CD4-positive, alpha-beta T cell treated with Interleukin-2 at 100 ng/mL for 4 hours (primary cell): ENCODE measurements around the gene NUP54.

Experiments
- DNase-seq: peaks from one replicate; pipeline ENCODE4 v3.0.0-alpha.2; 2020; ENCODE audit warnings: low spot score

NUP54 gene

DNA sequence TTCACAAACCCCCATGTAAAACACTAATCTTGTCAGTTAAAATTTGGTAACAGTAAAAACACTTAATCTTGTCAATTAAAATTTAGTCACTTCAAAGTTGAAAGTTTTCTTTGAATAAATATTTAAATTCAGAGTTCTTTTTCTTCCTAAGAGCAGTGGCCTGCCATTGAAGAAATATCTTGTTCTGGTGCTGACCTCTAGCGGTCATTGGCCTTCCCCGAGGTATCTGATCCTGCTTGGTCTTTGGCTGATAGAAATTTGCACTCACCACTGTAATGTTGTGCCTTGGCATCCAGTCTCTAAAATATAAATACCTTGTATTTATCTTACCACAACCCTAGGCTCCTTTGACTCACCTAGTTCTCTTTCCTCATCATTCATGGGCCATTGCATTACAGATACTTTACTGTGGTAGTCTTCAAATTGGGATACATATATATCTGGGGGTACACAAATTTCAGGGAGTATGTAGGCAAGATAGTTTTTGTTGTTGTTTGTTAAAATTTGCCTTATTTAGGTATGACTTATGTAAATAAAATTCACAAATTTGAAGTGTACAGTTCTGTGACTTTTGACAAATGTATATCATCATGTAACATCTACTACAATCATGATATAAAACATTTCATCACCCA, 80.4 kb downstream of the NUP54 start:
- DNase-seq, result peak; percentile 75

DNA sequence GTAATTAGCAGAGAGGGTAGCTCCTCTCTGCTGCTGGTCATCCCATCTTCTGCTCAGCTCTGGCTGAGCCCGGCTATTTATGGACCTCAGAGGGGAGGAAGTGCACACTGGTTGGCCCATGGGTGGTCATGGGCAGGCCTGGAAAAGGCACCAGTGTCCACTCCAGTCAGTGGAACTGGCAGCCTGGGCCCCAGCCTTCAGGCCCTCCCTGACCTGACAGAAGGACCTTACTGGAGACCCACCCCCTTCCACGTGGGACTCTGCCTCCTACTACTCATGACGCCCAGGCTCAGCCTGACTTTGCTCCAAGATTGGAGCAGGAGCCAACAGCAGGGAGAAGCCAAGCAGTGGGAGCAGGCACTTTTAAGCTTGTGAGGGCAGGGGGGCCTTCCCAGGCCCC, 81.7 kb downstream of the NUP54 start:
- DNase-seq, result no peak
